ENCODE data around the gene SALL3. TPM values are rescaled to one million over a fixed set of nuclear protein-coding genes. Genes with fewer than 3 reads are reported as not detected.

The SALL3 gene
- total and polyA plus RNA-seq, 2 of the 8 experiments (the other 6 are each of a cell fraction or from before 2014, with no cell fraction given), result 10.5 to 46.4 TPM

- no peak for TF ChIP-seq MAX (IDR thresholded peaks at IDR 0.05)
- peak; percentile 35; the same call in 1 of the 2 replicates for TF ChIP-seq RBBP5 (IDR thresholded peaks at IDR 0.05; ENCODE audit: borderline replicate concordance, low read depth, low read length)
- no peak for TF ChIP-seq TAF1 (IDR thresholded peaks at IDR 0.05; ENCODE audit: low read depth, low read length)
- TF ChIP-seq PHF8 (conservative IDR thresholded peaks at IDR 0.05; ENCODE audit: low read depth, low read length), result no peak
- no peak for TF ChIP-seq BCL11A (IDR thresholded peaks at IDR 0.05; ENCODE audit: low read depth in 2 of 2, low read length in 2 of 2)
- 0 out of 2 replicates have a peak, but pooled peaks have one; percentile 47 for TF ChIP-seq SUZ12 (IDR thresholded peaks at IDR 0.05; ENCODE audit: low read length)
- no peak for TF ChIP-seq SIX5 (IDR thresholded peaks at IDR 0.05; ENCODE audit: low read depth, low read length)
- TF ChIP-seq CHD2 (IDR thresholded peaks at IDR 0.05; ENCODE audit: low read length), result no peak
- TF ChIP-seq, protein P1, sequence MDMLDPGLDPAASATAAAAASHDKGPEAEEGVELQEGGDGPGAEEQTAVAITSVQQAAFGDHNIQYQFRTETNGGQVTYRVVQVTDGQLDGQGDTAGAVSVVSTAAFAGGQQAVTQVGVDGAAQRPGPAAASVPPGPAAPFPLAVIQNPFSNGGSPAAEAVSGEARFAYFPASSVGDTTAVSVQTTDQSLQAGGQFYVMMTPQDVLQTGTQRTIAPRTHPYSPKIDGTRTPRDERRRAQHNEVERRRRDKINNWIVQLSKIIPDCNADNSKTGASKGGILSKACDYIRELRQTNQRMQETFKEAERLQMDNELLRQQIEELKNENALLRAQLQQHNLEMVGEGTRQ (IDR thresholded peaks at IDR 0.05; ENCODE audit: low read length), result no peak
These were observed 1.3 kb downstream of the SALL3 start (continued) for GRCh38 chr18:78980777-78981380.

Data from H1 (cell line).